KOPT-K1 (cell line): Measurements from ENCODE around the gene FRS3.

Experiments used
- H3K27ac ChIP-seq: fragments of 200-600 bp; sonication (generic); 2 replicates; pipeline ENCODE4 v1.5.1; 2016; ENCODE audit warnings: antibody characterized with exemption, mild to moderate bottlenecking, low read depth, low read length; ENCODE audit not compliant: poor library complexity, severe bottlenecking
- H3K36me3 ChIP-seq: fragments of 200-600 bp; sonication (generic); 2 replicates; pipeline ENCODE4 v1.5.1; 2017; ENCODE audit warnings: antibody characterized with exemption, mild to moderate bottlenecking, low read length, moderate library complexity; ENCODE audit not compliant: insufficient read depth
- H3K9me3 ChIP-seq: fragments of 200-600 bp; sonication (generic); 2 replicates; pipeline ENCODE4 v1.5.1; 2017; ENCODE audit warnings: antibody characterized with exemption, low read length, mild to moderate bottlenecking; ENCODE audit not compliant: insufficient read depth, poor library complexity, severe bottlenecking

Gene FRS3

DNA sequence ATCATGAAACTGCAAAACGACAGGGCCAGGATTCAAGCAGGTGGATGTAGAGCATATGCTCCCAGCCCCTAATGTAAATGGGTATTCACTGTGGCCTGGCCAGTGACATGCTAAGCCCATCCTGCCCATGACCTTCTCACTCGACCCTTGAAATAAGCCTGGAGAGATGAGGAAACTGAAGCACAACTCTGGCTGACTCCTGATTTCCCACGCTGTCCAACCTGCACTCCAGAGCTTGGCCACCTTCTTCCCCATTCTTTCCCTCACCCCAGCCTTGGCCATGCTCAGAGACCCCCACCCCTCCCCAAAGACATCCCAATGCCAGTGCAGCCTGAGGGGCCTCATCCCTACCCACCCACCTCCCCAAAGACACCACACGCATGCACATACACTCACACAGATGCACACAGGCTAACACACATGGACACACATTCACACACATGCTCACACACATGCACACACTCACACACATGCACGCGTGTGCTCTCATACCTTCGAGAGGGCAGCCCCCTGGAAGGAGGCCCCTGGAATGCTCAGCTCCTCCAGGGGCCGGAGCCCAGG is 56.7 kb downstream of the FRS3 start:
- no peaks in the 10 kb centered on the region for H3K36me3 ChIP-seq
- H3K27ac ChIP-seq: no peak overlapping the region
- H3K9me3 ChIP-seq: no peaks in the 10 kb centered on the region

DNA sequence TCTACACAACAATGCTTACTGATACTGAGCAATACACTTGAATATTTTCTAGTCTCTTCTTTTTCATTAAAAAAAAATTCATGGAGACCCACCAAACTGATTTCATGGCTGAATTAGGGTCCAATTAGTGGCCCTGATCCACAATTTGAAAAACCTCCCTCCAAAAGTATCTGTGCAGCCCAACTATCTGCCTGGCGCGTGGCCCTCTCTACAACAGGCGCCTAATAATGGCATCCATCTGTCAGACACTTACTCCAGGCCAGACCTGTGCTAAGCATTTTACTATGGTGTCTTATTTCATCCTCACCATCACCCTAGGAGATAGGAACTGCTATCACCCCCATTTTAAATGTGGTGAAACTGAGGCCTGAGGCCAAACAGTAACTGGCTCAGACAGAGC is 58.3 kb downstream of the FRS3 start:
- H3K9me3 ChIP-seq: no peaks in the 10 kb centered on the region
- no peaks in the 10 kb centered on the region for H3K36me3 ChIP-seq
- no peak overlapping the region for H3K27ac ChIP-seq

DNA sequence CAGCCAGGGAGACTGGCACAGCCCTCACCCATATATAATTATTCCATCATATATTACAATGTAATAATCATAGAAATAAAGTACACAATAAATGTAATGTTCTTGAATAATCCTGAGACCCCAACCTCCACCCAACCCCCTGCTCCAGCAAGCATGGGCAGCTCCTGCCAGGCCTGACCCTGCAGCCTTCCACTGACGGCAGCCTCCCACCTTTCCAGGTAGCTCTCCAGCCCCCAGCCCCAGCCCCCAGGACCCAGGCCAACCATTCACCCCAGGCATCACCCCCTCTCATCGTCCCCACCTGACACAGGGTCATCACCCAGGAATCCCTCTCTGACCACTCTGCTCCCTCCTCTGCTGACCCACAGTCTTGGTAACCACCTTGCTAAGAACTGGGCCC is 58.9 kb downstream of the FRS3 start:
- H3K27ac ChIP-seq: no peak overlapping the region
- H3K9me3 ChIP-seq: no peaks in the 10 kb centered on the region
- no peaks in the 10 kb centered on the region for H3K36me3 ChIP-seq

DNA sequence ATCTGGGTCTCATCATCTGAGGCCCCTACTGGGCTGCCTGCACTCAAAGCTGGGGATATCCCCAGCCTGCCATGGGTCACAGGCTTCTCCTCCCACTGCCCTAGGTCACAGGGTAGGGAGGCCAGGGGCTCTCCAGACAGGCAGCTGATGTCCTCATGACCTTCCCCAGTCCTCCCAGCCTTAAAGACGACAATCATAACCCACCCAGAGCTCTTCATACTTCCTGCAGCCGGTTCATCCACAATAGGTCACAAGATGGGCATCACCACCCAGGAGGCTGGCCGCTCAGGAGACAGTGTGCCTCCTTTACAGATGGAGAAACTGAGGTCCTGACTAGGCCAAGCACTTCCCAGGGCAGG is 59.5 kb downstream of the FRS3 start:
- H3K36me3 ChIP-seq: no peaks in the 10 kb centered on the region
- no peaks in the 10 kb centered on the region for H3K9me3 ChIP-seq

More for the DNA sequence above, 59.5 kb downstream of the FRS3 start:
- H3K27ac ChIP-seq: no peak overlapping the region
